Measurements from ENCODE around the gene PRTG.
"Not testable (repeated sequence)": the region's sequence is repeated elsewhere in the genome, so short reads cannot be mapped to it uniquely, and the experiment has no call there.

The PRTG gene

DNA sequence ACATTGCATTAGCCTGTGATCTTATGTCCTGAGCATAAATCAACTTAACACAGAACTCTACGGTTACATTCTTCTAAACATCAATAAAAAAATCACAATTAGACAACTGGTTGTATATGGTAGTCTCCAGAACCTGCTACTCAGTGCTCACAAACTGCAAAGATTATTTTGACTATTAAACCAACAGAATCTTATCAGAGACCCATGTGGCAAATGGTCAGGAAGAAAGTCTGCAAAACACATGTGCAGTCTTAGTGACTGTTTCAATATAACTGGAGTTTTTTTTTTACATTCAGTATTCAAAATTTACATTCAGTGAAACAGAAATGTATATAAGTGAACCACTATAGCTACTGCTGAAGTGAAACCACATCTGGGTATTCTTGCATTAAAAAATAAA lies 127.5 kb downstream of the PRTG start:
- Mint-ChIP-seq H3K36me3 (ENCODE audit: low read depth) (no peaks in the 10 kb centered on the region), H3K27ac (no peak overlapping the region), H3K27me3 (peaks cover 2% of the 10 kb centered on the region), H3K9me3 (no peaks in the 10 kb centered on the region), H3K4me1 (ENCODE audit: low read depth) (no peaks in the 10 kb centered on the region), H3K4me3 (no peak overlapping the region)
- intact Hi-C loops (cut with micrococcal nuclease), result no loop called here

DNA sequence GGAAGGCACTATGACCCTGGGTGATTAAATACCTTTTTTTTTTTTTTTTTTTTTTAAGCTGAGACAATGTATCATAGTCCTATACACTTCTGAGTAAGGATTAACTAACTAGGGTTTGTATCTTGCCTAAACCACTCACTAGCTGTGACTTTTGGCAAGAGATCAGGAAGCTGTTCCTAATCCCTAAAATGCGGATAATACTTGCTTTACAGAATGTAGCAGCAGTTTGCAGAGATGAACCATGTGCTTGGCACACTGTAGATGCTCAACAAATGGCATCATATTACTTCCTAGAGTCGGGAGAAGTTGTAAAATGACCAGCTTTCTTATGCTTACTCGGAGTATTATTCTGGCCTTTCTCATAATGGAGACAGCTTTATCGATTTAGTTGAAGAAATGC lies 129.2 kb downstream of the PRTG start:
- no peaks in the 10 kb centered on the region for H3K9me3 Mint-ChIP-seq
- intact Hi-C loops (cut with micrococcal nuclease), result no loop called here
- H3K36me3 Mint-ChIP-seq (ENCODE audit: low read depth), result no peaks in the 10 kb centered on the region
- H3K4me3 Mint-ChIP-seq, result no peak overlapping the region
- peaks cover 2% of the 10 kb centered on the region for H3K27me3 Mint-ChIP-seq
- no peaks in the 10 kb centered on the region for H3K4me1 Mint-ChIP-seq (ENCODE audit: low read depth)
- no peak overlapping the region for H3K27ac Mint-ChIP-seq

DNA sequence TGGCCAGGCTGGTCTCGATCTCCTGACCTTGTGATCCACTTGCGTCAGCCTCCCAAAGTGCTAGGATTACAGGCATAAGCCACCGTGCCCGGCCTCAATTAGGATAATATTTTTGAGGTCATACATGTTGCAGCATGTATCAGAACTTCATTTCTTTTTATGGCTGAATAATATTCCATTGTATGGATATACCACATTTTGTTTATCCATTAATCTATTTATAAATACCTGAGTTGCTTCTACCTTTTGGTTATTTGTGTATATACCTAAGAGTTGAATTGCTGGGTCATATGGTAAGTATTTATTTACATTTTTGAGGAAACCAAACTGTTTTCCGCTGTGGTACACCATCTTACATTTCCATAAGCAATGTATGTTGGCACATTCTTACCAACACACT lies 136.7 kb downstream of the PRTG start:
- H3K36me3 Mint-ChIP-seq (ENCODE audit: low read depth), result no peaks in the 10 kb centered on the region
- H3K27ac Mint-ChIP-seq, result no peak overlapping the region
- H3K27me3 Mint-ChIP-seq, result no peaks in the 10 kb centered on the region
- intact Hi-C loops (cut with micrococcal nuclease), result no loop called here
- no peaks in the 10 kb centered on the region for H3K4me1 Mint-ChIP-seq (ENCODE audit: low read depth)
- no peak overlapping the region for H3K4me3 Mint-ChIP-seq
- H3K9me3 Mint-ChIP-seq, result no peaks in the 10 kb centered on the region

DNA sequence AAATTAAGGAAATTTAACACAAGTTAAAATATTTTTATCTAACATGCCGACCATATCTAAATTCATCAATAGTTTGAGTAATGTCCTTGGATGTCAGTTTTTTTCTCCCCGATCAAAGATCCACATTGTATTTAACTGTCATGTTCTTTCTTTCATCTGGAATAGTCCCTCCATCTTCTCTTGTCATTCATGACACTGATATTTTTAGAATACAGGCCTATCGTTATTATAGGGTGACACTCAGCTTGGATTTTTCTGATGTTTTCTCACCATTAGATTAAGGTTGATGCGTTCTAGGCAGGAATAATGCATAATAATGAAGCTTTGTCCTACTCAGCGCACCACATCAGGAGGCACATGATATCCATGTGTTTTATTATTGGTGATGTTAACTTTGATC lies 141.6 kb downstream of the PRTG start:
- no peaks in the 10 kb centered on the region for H3K36me3 Mint-ChIP-seq (ENCODE audit: low read depth)
- H3K9me3 Mint-ChIP-seq, result no peaks in the 10 kb centered on the region
- H3K4me3 Mint-ChIP-seq, result no peak overlapping the region
- intact Hi-C loops (cut with micrococcal nuclease), result no loop called here
- peaks cover 1% of the 10 kb centered on the region for H3K27me3 Mint-ChIP-seq
- no peak overlapping the region for H3K27ac Mint-ChIP-seq
- H3K4me1 Mint-ChIP-seq (ENCODE audit: low read depth), result no peaks in the 10 kb centered on the region

DNA sequence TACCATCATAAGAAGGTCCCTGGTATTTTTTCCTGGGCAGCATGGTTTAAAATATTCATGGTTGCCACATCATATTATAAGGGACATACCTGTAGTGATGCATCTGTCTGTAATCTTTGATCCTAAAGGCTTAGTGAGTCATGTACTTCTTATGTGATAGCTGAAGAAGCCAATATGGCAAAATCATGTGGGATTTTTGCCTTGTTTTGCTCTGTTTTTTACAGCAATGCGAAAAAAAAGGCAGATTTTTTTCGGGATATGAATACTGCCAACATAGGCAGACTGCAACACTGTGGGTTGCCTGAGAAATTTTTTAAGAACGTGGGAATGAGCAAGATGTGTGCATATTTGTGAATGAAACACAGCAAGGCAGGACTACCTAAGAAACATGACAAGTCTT lies 143.5 kb downstream of the PRTG start:
- no peak overlapping the region for H3K27ac Mint-ChIP-seq
- H3K36me3 Mint-ChIP-seq (ENCODE audit: low read depth), result no peaks in the 10 kb centered on the region
- H3K27me3 Mint-ChIP-seq, result peaks cover 5% of the 10 kb centered on the region
- H3K9me3 Mint-ChIP-seq, result no peaks in the 10 kb centered on the region
- intact Hi-C loops (cut with micrococcal nuclease), result no loop called here
- H3K4me1 Mint-ChIP-seq (ENCODE audit: low read depth), result no peaks in the 10 kb centered on the region
- no peak overlapping the region for H3K4me3 Mint-ChIP-seq

DNA sequence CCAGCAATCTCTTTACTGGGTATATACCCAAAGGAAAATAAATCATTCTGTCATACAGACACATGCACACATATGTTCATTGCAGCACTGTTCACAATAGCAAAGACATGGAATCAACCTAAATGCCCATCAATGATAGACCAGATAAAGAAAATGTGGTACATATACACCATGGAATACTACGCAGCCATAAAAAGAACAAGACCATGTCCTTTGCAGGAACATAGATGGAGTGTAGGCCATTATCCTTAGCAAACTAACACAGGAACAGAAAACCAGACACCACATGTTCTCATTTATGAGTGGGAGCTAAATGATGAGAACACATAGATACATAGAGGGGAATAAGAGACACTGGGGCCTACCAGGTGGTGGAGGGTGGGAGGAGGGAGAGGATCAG lies 149.9 kb downstream of the PRTG start:
- H3K36me3 Mint-ChIP-seq (ENCODE audit: low read depth); H3K4me3 Mint-ChIP-seq; intact Hi-C loops (cut with micrococcal nuclease); H3K9me3 Mint-ChIP-seq; H3K4me1 Mint-ChIP-seq (ENCODE audit: low read depth); H3K27ac Mint-ChIP-seq: not testable (repeated sequence)
- peaks cover 41% of the 10 kb centered on the region for H3K27me3 Mint-ChIP-seq

DNA sequence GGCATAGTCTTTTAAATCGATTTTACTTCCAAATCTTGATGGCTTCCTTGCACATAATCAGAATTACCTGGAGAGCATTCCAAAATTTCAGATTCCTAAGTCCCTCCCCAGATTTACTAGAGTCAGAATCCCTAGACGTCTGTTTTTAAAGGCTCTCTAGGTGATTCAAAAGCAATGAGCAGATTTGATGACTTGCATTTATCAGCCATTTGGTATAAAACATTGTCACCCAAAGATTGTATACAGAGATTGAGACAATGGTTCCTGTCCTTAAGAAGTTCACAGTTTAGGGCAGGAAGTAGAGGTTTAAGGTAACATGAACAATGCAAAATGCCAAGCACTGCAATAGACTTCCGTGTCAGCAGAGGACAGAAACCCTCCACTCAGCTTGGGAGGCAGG lies 152.2 kb downstream of the PRTG start:
- Mint-ChIP-seq H3K27me3 (peaks cover 39% of the 10 kb centered on the region), H3K4me1 (ENCODE audit: low read depth) (peaks cover 6% of the 10 kb centered on the region), H3K27ac (no peak overlapping the region), H3K36me3 (ENCODE audit: low read depth) (no peaks in the 10 kb centered on the region), H3K4me3 (no peak overlapping the region), H3K9me3 (no peaks in the 10 kb centered on the region)
- intact Hi-C loops (cut with micrococcal nuclease), result no loop called here

DNA sequence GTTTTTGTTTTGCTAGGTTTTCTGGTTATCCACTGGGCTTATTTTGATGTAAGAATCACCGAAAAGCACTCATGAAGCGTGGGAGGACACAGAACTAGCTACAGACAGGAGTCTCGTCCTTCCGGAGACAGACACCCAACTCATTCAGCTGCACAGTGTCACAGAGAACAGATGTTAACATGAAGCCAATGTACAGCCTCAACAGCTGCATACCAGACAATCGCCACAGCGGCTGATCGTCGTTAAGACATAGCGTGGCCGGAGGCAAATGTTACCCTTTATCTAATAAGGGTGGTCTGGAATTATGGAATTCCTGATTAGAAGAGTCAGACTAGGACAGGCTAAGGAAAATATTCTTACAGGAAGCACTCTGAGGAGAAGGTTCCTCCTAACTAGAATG lies 153.7 kb downstream of the PRTG start:
- peak overlapping the region; percentile 14 for H3K4me3 Mint-ChIP-seq
- no peaks in the 10 kb centered on the region for H3K36me3 Mint-ChIP-seq (ENCODE audit: low read depth)
- H3K4me1 Mint-ChIP-seq (ENCODE audit: low read depth), result peaks cover 6% of the 10 kb centered on the region
- peaks cover 42% of the 10 kb centered on the region for H3K27me3 Mint-ChIP-seq
- intact Hi-C loops (cut with micrococcal nuclease), result no loop called here
- no peaks in the 10 kb centered on the region for H3K9me3 Mint-ChIP-seq
- H3K27ac Mint-ChIP-seq, result no peak overlapping the region

DNA sequence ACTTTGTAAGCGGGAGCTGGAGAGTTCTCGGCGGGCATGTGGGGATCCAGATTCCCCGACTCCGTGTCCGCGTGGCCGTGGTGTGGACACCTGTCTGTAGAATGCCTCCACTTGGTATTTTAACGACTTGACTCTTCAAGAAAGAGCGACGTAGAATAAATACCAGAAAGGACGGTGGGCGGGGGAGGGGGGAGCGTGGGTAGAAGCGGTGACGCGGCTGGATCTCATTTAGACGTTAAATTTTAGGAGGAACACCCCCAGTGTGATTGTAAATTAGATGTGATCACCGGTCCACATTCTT lies 154.2 kb downstream of the PRTG start:
- Mint-ChIP-seq H3K4me1 (ENCODE audit: low read depth) (peaks cover 6% of the 10 kb centered on the region), H3K9me3 (no peaks in the 10 kb centered on the region), H3K27ac (no peak overlapping the region), H3K27me3 (peaks cover 46% of the 10 kb centered on the region), H3K36me3 (ENCODE audit: low read depth) (no peaks in the 10 kb centered on the region), H3K4me3 (peak overlapping the region; percentile 59)
- intact Hi-C loops (cut with micrococcal nuclease), result no loop called here

DNA sequence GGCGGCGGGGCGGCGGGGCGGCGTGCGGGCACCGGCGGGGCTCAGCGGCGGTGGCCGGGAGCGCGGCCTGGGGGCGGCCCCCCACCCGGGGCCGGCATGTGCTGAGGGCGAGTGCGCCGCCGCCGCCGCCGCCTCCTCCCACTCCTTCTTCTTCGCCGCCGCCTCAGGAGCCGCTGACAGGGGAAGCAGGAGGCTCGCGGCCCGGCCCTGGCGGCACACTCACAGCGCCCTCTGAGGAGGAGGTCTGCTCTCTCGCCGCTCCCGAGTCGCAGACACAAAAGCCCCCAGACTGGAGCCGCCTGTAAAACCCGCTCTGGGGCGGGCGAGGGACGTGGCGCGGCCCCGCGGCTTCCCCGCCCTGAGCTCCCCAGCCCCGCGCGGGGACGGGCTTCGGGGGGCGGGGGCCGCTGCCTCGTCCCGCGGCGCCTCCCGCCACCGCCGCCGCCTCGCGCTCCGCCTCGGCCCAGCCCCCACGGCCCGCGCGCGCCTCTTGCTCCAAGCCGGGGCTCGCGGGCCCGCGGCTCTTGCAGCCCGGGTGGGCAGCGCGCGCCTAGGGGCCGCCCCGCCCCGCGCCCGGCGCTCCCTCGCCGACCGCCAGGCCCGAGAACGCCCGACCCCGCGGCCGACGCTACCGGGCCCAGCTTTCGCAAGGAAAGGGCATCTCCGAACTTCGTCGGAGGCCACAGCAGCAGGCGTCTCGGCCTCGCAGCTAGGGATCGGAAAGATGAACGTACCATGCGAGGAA lies 154.7 kb downstream of the PRTG start, which contains the start of gene PYGO1:
PYGO1 (minus strand) TSS at position 276 of the 745 bp plus-strand sequence. CDS start 462 bp downstream, outside the sequence.
- peaks cover 51% of the 10 kb centered on the region for H3K27me3 Mint-ChIP-seq
- intact Hi-C loops (cut with micrococcal nuclease), result no loop called here

DNA sequence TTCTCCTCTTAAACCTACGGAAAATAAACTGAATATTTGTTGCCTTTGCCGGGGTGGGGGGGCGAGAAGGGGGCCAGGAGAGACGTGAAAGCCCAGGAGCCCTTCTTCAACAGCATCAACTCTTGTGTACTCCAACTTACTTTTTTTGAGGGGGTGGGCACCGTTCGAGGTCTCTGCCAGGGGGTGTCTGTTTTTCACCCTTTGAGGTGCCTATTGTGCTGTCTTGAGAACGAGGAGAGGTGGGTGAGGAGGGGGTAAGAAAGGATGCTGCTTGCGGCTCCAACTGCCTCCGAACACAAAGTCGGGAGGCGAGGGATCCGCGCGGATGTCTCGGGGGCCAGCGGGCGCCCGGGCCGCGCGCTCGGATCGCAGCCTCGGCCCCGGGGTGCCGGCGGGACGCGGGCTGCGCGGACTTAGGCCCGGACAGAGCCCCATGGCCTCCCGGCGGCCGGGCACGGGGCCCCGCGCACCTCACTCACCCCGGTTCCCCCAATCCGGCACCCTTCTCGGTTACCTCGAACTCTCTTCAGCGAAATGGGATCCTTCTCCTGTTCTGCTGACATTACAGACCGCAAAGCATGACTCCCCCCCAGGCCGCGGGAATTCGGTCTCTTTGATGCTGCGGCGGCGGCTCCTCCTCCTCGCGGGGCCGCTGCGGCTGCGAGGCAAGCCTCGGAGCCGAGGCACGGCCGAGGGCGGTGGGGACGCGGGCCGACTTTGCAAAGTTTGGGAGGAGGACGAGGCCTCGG lies 155.5 kb downstream of the PRTG start:
- no peaks in the 10 kb centered on the region for H3K36me3 Mint-ChIP-seq (ENCODE audit: low read depth)
- no peaks in the 10 kb centered on the region for H3K9me3 Mint-ChIP-seq
- H3K27me3 Mint-ChIP-seq, result peaks cover 54% of the 10 kb centered on the region
- peak overlapping the region; percentile 75 for H3K4me3 Mint-ChIP-seq
- H3K4me1 Mint-ChIP-seq (ENCODE audit: low read depth), result peaks cover 6% of the 10 kb centered on the region
- H3K27ac Mint-ChIP-seq, result no peak overlapping the region
- intact Hi-C loops (cut with micrococcal nuclease), result no loop called here

More for the DNA sequence above, 154.7 kb downstream of the PRTG start, which contains the start of gene PYGO1:
- H3K4me3 Mint-ChIP-seq, result peak within 1 kb of the TSS; percentile 75
- H3K36me3 Mint-ChIP-seq (ENCODE audit: low read depth), result no peaks in the 10 kb centered on the region
- H3K4me1 Mint-ChIP-seq (ENCODE audit: low read depth), result peaks cover 6% of the 10 kb centered on the region
- H3K9me3 Mint-ChIP-seq, result no peaks in the 10 kb centered on the region
- H3K27ac Mint-ChIP-seq, result no peak within 1 kb of the TSS

DNA sequence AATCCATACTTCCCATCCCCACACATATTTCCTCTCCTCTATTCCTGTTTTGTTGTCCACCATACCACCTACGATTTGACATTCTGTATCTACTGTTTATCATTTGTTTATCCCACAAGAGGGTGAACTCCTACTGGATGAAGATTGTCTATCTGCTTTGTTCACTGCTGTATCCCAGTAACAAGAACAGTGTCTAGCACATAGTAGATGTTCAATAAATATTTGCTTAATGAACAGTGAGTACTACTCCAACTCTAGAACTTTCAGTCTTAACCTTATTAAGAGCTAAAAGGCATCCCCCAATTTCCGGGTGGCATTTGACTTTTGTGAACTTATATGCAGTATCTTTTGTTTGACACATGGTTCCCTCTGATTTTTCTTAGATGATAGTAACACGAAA lies 156.1 kb downstream of the PRTG start:
- Mint-ChIP-seq H3K27ac (no peak overlapping the region), H3K36me3 (ENCODE audit: low read depth) (no peaks in the 10 kb centered on the region), H3K4me3 (no peak overlapping the region), H3K27me3 (peaks cover 56% of the 10 kb centered on the region), H3K9me3 (no peaks in the 10 kb centered on the region), H3K4me1 (ENCODE audit: low read depth) (peaks cover 6% of the 10 kb centered on the region)
- intact Hi-C loops (cut with micrococcal nuclease), result no loop called here

DNA sequence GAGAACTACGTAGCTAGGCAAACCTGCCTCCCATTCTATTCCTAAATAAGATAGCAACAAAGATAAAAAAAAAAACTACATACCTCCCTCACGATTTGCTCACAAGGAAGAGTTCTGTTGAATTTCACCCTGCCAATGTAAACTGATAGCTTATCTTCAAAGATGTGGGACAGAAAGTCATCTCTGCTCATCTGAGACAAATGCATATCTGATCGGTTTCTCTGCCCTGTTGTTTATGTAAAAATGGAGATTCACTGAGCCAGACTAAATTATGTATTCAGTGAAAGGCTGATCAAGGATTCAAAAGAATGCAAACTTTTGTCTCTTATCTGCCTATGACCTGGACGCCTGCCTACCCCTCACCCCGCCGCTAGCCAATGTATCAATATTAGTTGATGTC lies 166.0 kb downstream of the PRTG start:
- peaks cover 16% of the 10 kb centered on the region for H3K27me3 Mint-ChIP-seq
- no peaks in the 10 kb centered on the region for H3K4me1 Mint-ChIP-seq (ENCODE audit: low read depth)
- no peak overlapping the region for H3K27ac Mint-ChIP-seq
- H3K36me3 Mint-ChIP-seq (ENCODE audit: low read depth), result no peaks in the 10 kb centered on the region
- peaks cover under 1% of the 10 kb centered on the region for H3K9me3 Mint-ChIP-seq
- no peak overlapping the region for H3K4me3 Mint-ChIP-seq
- intact Hi-C loops (cut with micrococcal nuclease), result no loop called here

DNA sequence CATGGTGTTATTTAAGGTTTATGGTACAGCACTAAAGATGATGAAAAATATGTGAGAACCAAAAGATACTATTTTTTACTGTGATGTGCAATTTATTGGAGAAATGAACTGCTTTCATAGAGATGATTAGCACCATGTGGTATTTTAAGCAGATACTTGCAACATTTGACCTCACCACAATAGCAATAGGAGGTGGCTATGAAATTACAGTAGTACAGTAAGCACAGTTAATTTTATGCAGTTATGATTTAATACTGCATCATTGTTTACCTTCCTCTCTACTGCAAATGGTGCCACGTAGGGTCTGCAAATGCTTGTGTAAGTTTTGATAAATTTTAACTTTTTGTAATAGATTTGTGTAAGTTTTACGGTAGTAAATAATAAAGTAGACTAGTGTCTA lies 168.9 kb downstream of the PRTG start:
- H3K4me3 Mint-ChIP-seq, result no peak overlapping the region
- intact Hi-C loops (cut with micrococcal nuclease), result no loop called here
- H3K27me3 Mint-ChIP-seq, result peaks cover 9% of the 10 kb centered on the region
- H3K27ac Mint-ChIP-seq, result no peak overlapping the region
- H3K9me3 Mint-ChIP-seq, result peaks cover 12% of the 10 kb centered on the region
- no peaks in the 10 kb centered on the region for H3K4me1 Mint-ChIP-seq (ENCODE audit: low read depth)
- H3K36me3 Mint-ChIP-seq (ENCODE audit: low read depth), result no peaks in the 10 kb centered on the region

DNA sequence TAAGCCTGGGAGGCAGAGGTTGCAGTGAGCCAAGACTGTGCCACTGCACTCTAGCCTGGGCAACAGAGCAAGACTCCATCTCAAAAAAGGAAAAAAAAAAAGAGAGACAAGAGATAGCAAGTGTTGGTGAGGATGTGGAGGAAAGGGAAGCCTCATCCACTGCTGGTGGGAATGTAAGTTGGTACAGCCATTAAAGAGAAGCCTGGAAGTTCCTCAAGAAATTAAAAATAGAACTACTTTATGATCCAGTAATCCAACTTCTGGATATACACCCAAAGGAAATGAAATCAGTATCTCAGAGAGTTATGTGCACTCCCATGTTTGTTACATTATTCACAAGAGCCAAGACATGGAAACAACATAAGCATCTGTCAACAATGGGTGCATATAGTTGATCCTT lies 169.7 kb downstream of the PRTG start:
- Mint-ChIP-seq H3K27ac (no peak overlapping the region), H3K36me3 (ENCODE audit: low read depth) (no peaks in the 10 kb centered on the region), H3K4me1 (ENCODE audit: low read depth) (no peaks in the 10 kb centered on the region), H3K9me3 (peaks cover 12% of the 10 kb centered on the region), H3K27me3 (peaks cover 9% of the 10 kb centered on the region), H3K4me3 (no peak overlapping the region)
- intact Hi-C loops (cut with micrococcal nuclease), result no loop called here

Data from dendritic cell treated with granulocyte-macrophage colony-stimulating factor and Interleukin-4, amounts not matched to agents 40 ng/mL and 50 ng/mL, for 4 days (primary cell).